NCI-H1930 (cell line): ENCODE measurements around the gene PAMR1.
"Not testable (repeated sequence)": the region's sequence is repeated elsewhere in the genome, so short reads cannot be mapped to it uniquely, and the experiment has no call there.

Source experiments
- DNase-seq, 2 experiments: peaks; one replicate each; lab custom pipeline; 2025; lab: John Stamatoyannopoulos, UW

PAMR1 gene, protein sequence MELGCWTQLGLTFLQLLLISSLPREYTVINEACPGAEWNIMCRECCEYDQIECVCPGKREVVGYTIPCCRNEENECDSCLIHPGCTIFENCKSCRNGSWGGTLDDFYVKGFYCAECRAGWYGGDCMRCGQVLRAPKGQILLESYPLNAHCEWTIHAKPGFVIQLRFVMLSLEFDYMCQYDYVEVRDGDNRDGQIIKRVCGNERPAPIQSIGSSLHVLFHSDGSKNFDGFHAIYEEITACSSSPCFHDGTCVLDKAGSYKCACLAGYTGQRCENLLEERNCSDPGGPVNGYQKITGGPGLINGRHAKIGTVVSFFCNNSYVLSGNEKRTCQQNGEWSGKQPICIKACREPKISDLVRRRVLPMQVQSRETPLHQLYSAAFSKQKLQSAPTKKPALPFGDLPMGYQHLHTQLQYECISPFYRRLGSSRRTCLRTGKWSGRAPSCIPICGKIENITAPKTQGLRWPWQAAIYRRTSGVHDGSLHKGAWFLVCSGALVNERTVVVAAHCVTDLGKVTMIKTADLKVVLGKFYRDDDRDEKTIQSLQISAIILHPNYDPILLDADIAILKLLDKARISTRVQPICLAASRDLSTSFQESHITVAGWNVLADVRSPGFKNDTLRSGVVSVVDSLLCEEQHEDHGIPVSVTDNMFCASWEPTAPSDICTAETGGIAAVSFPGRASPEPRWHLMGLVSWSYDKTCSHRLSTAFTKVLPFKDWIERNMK

DNA sequence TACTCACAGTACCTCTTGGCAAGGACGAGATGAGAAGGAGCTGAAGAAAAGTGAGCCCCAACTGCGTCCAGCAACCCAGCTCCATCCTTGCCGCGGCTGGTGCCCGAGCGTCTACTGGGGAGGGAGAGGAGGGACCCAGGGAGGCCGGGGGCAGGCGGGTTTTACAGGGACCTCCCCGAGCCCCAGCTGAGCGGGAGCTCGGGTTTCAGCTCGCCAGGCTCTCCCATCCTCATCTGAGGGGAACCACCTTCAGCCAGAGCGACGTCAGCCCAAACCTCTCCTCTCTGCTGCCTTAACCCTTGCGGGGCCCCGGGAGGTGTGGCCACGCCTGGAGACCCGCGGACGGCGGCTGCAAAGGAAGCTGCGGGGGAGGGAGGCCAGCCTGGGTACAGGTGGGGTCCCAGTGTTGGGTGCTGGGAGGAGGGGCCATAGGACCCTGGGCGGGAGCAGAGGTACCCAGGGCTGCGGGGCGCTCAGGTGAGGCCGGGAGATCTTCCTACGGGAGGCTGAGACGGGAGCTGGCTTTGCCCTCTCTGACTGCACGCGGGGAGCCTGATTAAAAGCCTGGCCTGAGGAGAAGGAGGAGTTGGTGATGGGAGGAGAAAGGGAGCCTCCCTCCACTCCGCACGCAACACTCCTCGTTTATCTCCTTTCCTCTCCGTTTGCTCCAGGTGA is at the start of gene PAMR1:
PAMR1 (minus strand) TSS at position 116 of the 675 bp plus-strand sequence; CDS start at position 85, 31 bp downstream.
- no peak for DNase-seq

DNA sequence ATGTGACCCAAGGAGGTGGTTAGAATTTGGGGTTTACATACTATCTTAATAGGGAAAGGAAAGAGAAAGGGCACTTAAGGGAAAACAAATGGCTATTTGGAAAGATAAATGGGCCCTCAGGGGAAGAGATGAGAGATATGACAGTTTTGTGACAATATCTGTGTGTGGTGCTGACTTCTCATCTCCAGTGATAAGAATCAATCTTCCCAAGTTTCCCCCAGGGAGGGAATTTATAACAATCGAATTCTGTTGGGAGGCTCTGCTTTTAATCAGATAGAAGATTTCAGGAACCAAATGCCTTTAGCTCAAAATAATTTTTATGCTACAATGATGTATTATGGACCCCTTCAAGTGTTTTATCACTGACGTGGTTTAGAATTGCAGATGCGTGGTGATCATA is 46.3 kb upstream of the PAMR1 start:
- no peak for DNase-seq

DNA sequence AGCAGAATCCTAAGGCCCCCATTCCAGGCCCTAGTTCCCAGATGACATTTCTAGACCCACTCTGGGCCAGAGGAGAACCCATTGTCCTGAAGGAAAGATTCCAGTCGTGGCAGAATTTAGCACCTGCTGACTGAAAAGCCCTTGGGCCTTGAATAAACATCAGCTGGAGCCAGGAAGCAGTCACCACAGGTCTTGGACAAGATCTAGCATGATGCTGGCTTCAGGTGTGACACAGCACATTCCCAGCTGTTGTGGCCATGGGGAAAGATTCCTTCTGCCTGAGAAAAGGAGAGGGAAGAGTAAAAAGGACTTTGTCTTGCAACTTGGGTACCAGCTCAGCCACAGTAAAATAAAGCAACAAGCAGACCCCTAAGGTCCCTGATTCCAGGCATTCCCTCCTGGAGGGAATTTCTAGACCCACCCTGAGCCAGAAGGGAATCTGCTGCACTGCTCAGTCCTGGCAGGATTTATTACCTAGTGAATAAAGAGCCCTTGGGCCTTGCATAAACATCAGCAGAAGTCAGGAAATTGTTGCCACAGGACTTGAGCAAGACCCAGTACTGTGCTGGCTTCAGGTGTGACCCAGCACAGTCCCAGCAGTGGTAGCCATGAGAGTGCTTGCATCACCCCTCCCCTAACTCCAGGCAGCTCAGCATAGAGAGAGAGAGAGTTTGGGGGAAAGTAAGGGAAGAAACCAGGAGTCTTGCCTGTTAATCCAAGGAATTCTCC is 42.5 kb upstream of the PAMR1 start:
- DNase-seq = no peak

DNA sequence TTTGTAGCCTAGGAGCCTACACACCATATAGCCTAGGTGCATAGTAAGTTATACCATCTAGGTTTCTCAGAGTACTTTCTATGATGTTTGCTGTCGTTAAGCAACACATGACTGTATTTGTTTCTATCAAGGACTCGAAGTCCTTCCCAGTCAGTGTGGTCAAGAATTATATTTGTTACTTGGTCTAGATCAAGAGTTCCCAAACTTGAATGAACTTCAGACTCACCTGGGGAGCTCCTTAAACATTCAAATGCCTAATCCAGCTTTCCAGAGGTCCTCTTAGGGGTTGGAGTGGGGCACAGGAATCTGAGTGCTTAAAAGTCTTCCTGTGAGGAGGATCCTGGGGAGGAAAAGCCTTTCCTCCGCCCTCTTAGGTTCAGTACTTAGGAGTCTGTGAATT is 41.5 kb upstream of the PAMR1 start:
- DNase-seq = no peak

DNA sequence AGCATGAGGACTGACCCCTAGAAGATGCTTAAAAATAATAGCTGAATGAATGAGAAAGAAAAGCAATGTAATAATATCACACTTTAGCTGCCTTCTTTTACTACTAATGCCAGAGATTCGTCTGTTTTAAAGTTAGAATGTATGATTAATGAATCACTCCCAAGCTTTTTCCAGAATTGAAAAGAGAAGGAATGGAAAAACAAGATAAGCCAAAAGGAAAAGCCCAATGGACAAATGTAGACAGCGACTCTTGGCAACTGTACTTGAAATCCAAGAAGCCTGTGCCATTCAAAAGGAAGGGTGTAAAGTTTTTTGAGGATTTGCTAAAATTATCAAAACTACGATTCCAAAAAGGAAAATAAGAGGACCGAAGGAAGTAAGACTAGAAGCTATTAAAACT is 40.8 kb upstream of the PAMR1 start:
- no peak for DNase-seq

DNA sequence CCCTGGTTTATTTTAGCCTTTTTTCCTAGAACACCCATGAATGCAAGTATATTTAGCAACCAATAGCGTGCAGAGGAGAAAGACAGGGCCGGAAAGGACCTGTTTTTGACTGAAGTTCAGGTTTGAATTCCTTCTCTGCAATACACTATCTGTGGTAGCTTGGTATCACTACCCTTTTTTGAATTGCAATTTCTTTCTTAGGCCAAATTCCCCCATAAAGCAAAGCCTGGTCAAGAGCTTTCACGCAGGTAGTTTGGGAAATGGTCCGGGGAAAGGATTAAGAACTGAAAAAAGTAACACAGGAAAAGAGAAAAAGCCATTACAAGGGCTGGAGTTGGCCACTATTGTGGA is 38.8 kb upstream of the PAMR1 start:
- DNase-seq = no peak

DNA sequence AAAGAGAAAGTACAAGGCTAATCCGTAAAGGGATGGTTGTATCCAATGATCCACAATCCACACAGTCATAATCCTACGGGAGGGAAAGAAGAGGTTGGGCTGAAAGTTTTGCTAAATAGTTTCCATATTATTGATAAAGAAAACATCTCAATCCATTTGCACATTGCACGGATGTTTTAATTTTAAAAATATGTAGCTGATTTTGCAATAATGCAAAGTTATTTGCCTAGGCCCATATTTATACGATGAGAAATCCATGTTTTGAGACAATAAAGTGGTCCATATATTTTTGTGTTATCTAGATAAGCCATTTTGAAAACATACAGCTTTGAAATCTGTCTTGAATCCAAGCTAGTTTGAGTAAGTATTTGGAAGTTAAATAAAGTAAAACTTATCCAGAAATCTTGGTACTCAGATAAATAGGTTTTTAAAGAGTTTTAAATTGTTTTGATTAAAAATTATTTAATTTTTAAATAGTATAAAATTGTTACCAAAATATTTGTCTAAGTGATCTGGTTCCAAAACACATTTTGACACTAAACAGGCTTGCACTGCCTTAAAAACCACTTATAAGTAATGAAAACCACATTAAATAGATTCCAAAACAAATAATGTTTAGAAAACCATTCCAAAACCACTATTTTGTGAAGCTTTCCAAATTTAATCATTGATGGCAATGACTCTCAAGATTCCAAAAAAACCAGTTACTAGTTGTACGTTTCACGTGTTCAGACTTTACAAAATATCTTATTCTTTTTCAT is 38.2 kb upstream of the PAMR1 start:
- DNase-seq = no peak

DNA sequence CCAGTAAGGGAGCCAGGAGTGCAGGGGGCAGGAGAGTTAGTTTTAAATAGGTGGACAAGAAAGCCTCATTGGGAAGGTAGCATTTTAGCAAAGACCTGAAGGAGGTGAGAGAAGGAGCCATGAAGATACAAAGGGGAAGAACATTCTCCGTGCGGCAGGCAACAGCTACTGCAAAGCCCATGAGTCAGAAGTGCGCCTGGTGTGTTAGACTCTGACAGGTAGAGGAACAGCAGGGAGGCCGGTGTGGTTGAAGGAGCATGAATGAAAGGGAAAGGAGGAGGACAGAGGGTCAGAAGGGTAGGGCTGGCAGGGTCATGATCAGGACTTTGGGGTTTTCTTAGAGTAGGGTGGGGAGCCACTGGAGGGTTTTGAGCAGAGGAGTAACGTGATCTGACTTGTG is 34.5 kb upstream of the PAMR1 start:
- no peak for DNase-seq

DNA sequence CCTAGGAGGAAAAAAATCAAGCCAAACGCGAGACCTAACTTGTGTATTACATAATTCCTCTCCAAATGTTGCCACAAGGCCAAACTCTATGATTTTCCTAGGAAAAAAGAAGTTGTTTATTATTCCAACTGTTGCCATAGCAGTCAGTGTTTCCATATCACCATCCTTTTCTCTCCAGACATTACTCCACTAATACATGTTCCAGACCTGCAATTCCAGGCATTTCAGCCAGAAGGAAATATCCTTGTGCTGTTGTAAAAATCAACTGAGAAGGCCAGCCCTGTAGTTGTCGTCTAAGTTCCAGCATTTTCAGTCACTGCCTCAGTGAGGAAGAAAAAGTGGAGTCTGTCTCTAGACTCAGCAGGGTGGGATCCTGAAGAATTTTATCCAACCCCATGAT is 33.1 kb upstream of the PAMR1 start:
- DNase-seq = no peak

DNA sequence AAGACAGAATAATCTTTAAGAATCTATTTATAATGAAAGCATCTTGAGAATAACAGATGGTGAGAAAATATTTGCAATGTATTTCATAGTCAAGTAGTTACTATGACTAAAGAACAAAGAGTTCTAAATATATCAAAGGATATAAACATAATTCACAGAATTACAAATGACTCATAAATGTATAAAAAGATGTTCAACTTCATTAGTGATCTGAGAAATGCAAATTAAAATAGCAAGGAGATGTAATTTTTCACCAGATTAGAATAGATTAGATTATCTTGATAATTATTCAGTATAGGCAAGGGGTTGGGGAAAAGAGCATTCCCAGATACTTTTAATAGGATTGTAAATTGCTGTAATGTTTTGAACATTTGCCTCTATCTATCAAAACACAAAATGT is 30.1 kb upstream of the PAMR1 start:
- DNase-seq = no peak

DNA sequence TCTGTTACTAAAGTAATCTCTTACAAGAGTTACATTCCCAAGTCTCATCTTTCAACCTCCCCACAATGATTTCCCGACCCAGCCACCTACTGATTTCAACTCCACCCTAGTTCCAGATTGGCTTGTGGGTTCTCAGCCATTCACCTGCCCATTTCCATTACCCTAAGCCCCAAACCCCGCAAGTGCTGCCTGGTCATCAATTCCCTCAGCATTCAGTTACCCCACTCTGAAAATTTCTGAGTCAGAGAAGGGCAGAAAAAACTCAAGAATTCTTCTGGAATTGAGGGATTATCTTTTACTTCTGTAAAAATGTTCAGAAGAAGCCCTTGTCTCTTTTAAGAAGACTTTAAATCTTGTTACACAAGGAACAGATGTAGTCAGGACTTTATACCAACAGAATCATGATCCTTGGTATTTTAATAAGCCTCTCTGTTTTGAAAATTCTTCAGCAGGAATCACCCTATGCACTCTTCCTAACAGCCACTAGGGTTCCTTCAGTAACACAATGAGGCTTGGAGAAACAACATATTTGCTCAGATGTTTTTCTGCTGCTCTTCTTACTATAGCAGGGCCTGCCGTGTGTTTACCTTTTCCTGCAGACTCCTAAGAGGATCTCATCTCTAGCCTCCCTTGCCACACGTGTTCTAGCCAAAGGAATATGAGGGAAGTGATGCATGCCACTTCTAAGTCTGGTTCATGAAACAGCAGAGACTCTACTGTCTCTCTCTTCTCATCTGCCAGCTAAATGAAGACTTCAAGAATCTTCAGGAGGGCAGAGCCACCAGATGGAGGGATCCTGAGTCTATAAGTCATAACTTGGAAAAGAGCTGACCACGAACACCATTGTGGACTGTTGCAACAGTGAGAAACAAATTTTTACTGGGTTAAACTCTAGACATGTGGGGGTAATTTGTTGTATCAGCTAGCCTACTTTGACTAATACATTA is 29.3 kb upstream of the PAMR1 start:
- no peak for DNase-seq

DNA sequence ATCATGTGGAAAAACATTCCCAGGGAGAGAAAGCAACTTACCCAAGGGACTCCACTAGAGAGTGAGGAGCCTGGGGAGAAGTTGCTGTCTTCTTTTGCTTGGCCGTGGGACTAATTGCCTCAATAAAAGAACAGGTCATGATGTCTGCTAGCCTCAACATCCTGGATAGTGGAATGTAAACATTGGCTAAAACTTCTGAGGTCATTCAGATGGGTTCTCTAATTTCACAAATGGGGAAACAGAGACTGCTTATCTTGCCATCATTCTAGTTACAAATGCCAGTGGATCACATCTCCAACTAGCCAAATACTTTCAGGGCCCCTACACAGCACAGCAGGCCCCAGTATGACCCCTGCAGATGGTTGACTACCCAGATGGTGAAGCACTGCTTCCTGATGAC is 28.4 kb upstream of the PAMR1 start:
- DNase-seq = no peak

DNA sequence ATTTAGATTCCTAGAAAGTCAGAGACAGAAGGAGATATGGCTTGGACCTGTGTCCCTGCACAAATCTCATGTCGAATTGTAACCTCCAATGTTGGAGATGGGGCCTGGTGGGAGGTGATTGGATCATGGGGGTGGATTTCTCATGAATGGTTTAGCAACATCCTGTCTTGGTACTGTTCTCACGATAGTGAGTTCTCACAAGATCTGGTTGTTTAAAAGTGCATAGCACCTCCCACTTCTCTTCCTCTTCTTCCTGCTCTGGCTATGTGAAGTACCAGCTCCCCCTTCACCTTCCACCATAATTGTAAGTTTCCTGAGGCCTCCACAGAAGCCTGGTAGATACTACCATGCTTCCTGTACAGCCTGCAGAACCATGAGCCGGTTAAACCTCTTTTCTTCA is 27.6 kb upstream of the PAMR1 start:
- DNase-seq = no peak

DNA sequence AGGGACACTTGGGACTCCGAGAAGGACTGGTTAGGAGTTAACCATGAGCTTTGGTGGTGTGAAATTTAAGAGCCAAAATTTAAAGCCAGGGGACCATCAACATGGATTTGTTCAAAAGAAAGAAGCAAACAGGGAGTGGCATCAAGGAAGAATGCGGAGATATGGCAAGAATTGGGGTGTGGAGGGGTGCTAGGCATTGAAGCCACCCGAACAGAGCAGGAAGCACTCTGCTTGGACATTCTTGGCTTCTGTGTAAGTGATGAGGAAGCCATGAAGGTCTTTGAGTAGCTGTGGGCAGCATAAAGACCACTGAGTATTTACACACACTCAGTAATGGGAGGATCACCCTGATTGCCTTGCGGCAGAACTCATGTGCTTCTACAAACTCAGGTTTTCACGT is 27.2 kb upstream of the PAMR1 start:
- DNase-seq = no peak

DNA sequence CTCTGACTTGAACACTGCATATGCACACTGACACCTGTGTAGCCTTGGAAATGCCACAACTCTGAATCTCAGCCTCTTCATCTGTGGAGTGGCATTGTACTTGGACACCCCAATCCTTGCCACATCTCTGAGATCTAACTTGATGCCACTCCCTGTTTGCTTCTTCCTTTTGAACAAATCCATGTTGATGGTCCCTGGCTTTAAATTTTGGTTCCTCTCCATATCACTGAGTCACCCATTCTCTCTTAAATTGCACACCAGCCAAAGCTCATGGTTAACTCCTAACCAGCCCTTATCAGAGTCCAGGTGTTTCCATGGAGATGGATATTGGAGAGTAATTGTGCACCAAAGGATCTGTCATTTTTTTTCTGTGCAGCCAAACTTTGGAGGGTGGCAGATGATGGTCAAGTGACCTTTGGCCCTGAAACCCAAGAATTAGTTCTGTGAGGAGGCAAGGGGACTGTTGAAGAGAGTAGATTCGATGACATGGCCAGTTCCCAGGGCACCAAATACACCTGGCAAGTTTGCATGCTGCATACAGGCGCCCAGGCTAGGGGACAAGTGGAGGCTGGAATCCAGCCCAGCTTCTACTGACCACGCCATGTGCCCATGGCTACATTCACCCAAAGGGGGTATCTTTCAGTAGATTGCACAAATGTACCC is 25.1 kb upstream of the PAMR1 start:
- no peak for DNase-seq

DNA sequence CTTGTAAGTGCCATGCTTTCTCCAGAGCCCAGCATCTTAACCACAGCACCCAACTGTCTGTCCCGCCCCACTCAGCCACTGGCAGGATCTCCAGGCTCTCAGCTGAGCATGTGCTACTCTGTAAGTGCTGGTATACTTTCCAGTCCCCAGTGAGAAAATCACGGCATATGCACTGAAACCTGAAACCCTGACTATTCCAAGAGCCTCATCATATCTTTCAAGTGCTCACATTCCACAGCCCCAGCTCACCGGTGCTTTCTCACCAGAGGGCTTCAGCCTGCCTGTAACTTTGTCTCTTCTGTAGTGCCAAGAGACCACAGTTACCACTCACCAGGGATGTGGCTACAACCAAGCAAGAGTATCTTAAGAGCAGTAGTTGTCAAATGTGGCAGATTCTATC is 24.4 kb upstream of the PAMR1 start:
- no peak for DNase-seq

DNA sequence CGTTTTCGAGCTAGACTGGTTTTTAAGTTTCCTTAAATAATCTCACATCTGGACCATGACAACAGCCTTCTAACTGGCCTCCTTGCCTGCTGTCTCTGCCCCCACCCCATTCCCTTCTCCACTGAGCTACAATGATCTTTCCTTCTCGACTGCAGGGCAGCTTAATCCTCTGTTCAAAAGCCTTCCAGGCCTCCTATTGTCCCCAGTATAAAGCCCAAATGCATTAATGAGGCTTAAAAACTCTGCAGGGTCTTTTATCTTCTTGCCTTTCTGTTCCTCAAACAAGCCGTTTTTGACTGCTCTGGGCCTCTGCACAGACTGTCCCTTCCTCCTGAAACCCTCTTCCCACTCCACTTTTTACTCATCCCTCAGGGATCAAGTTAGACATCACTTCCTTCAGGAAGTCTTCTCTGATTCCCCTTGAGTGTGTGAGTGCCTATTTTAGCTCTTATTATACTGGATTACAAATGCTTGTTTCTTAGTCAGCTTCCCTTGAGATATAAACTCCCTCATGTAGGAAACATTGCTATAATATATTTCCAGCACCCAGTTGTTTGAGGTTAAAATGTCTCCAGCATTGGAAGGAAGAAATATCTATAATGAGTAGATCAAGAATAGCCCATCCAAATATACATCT is 23.6 kb upstream of the PAMR1 start:
- no peak for DNase-seq

DNA sequence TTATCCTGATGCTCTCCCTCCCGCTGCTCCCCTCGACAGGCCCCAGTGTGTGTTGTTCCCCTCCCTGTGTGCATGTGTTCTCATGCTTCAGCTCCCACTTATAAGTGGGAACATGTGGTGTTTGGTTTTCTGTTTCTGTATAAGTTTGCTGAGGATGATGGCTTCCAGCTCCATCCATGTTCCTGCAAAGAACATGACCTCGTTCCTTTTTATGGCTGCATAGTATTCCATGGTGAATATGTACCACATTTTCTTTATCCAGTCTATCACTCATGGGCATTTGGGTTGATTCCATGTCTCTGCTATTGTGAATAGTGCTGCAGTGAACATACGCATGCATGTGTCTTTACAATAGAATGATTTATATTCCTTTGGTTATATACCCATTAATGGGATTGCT is 22.6 kb upstream of the PAMR1 start:
- DNase-seq = not testable (repeated sequence)

DNA sequence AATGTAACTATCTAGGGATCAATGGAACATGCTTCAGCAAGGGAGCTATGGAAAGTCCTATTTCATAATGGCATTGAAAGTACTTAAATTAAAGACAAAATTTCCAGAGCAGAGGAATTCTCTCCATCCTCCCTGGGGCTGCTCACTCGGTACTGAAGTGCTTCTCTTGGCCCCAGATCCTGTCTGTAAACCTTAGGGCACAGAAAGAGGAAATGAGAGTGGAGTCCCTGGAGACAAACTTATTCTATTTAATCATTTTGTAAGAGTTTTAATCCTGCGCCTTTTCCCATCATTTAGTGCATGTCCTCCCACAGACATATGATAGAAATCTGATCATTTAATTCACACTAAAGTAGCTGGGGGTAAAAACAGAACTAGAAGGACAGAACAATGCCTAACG is 20.9 kb upstream of the PAMR1 start:
- DNase-seq = no peak
